Ascending aorta (tissue), 2 donors: ENCODE results near the gene RARA. TPM values are rescaled to one million over a fixed set of nuclear protein-coding genes. Genes with fewer than 3 reads are reported as not detected.

Experiments
- DNase-seq, 2 donors: peaks; one replicate each; pipeline ENCODE4 v3.0.0-alpha.2; 2019; ENCODE audit warnings: low spot score in 2 of 2
- H3K27ac ChIP-seq, 2 donors: fragments of 200-600 bp; sonication (generic); one replicate each; pipeline ENCODE4 v1.5.1; 2016 to 2017; ENCODE audit warnings: mild to moderate bottlenecking in 1 of 2
- H3K27me3 ChIP-seq: fragments of 200-600 bp; sonication (generic); one replicate; pipeline ENCODE4 v1.5.1; 2017
- H3K36me3 ChIP-seq, 2 donors: fragments of 200-600 bp; sonication (generic); one replicate each; pipeline ENCODE4 v1.5.1; 2016
- H3K4me1 ChIP-seq, 2 donors: fragments of 200-600 bp; sonication (generic); one replicate each; pipeline ENCODE4 v1.5.1; 2016 to 2017; ENCODE audit warnings: mild to moderate bottlenecking in 1 of 2
- H3K4me3 ChIP-seq, 2 donors: fragments of 200-600 bp; sonication (generic); one replicate each; pipeline ENCODE4 v1.5.1; 2016 to 2017; ENCODE audit warnings: mild to moderate bottlenecking in 1 of 2
- H3K9me3 ChIP-seq, 2 donors: fragments of 200-600 bp; sonication (generic); one replicate each; pipeline ENCODE4 v1.5.1; 2016
- intact Hi-C: fragments of 100-400 bp; cut with DNase I; formaldehyde crosslinking; loops from one replicate; pipeline ENCODE4 v1.15.1; 2023
- total RNA-seq: library from RNA; depleted of rRNA; stranded (reverse); fragments of >200 nt; gene quantifications from one replicate; pipeline ENCODE4 v1.1.0, GENCODE V29; 2016
- TF ChIP-seq, protein P1 (sequence below), 3 experiments: fragments of 200-600 bp in 2 of 3; fragments of 450-650 bp in 1 of 3; sonication (generic) in 2 of 3; IDR thresholded peaks; one replicate each; pipeline ENCODE4 v1.5.1; 2016 to 2019; ENCODE audit warnings: antibody characterized with exemption in 3 of 3, mild to moderate bottlenecking in 1 of 3, moderate library complexity in 1 of 3

Gene RARA
- total RNA-seq, 1 donor from 2014 or later: 77.3 TPM

DNA sequence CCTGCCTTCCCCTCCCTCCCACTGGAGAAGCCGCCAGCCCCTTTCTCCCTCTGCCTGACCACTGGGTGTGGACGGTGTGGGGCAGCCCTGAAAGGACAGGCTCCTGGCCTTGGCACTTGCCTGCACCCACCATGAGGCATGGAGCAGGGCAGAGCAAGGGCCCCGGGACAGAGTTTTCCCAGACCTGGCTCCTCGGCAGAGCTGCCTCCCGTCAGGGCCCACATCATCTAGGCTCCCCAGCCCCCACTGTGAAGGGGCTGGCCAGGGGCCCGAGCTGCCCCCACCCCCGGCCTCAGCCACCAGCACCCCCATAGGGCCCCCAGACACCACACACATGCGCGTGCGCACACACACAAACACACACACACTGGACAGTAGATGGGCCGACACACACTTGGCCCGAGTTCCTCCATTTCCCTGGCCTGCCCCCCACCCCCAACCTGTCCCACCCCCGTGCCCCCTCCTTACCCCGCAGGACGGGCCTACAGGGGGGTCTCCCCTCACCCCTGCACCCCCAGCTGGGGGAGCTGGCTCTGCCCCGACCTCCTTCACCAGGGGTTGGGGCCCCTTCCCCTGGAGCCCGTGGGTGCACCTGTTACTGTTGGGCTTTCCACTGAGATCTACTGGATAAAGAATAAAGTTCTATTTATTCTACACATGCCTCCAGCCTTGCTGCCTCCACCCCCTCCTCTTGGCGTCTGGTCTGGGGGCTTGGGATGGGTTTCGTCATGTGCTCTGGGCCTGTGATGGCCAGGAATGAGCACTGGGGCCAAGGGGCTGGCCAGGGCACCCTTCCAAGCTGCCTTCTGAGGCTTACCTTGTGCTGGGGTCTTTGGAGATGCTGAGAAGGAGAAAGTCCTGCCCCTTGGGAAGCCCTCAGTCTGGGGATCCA is 48.3 kb downstream of the RARA start:
- Histone ChIP-seq H3K9me3 (no peaks in the 10 kb centered on the region), H3K27me3 (no peaks in the 10 kb centered on the region), H3K4me3 (no peak overlapping the region), H3K4me1 (no peaks in the 10 kb centered on the region), H3K27ac (peak overlapping the region; percentile 13 to 34), H3K36me3 (peaks cover 26 to 42% of the 10 kb centered on the region in 2 donors)
- intact Hi-C loops: loop anchor here (5.0 kb wide), 1 partner anchor 155 kb away; no protein-coding TSS in a partner anchor
- TF ChIP-seq, protein P1, sequence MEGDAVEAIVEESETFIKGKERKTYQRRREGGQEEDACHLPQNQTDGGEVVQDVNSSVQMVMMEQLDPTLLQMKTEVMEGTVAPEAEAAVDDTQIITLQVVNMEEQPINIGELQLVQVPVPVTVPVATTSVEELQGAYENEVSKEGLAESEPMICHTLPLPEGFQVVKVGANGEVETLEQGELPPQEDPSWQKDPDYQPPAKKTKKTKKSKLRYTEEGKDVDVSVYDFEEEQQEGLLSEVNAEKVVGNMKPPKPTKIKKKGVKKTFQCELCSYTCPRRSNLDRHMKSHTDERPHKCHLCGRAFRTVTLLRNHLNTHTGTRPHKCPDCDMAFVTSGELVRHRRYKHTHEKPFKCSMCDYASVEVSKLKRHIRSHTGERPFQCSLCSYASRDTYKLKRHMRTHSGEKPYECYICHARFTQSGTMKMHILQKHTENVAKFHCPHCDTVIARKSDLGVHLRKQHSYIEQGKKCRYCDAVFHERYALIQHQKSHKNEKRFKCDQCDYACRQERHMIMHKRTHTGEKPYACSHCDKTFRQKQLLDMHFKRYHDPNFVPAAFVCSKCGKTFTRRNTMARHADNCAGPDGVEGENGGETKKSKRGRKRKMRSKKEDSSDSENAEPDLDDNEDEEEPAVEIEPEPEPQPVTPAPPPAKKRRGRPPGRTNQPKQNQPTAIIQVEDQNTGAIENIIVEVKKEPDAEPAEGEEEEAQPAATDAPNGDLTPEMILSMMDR (IDR thresholded peaks at IDR 0.05): no peak
- no peak for DNase-seq

DNA sequence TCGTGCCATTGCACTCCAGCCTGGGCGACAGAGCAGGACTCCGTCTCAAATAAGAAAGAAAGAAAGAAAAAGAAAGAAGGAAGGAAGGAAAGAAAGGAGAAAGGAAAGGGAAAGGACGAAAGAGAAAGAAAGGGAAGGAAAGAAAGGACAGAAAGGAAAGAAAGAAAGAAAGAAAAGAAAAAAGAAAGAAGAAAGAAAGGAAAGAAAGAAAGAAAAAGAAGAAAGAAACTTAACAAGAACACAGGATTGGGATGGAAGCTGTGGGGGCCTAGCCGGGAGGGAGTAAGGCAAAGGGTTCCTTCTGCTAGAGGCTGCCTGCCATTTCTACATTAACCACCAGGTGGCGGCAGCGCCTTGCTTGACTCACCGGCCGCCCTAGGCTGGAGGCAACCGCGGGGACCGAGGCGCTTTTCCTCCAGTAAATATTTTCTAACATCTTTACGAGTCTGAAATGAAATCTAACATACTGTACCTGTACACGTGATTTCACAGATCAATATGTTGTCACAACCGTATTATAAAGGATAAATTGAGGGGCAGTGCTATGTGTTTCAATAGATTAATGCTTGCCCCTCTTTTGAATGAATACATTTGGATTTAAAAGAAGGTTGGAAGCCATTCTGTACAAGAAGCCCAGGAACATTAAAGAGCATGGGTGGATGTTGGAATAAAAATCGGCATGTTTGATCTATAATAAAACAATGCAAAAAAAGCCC is 49.5 kb downstream of the RARA start:
- H3K9me3 ChIP-seq: no peaks in the 10 kb centered on the region
- peak overlapping the region in 1 of 2 donors; percentile 31 for H3K27ac ChIP-seq
- peaks cover 19 to 30% of the 10 kb centered on the region in 2 donors for H3K36me3 ChIP-seq
- no peaks in the 10 kb centered on the region for H3K4me1 ChIP-seq
- DNase-seq: peak; percentile 53 to 93
- H3K27me3 ChIP-seq: no peaks in the 10 kb centered on the region
- H3K4me3 ChIP-seq: peak overlapping the region; percentile 1 to 33
- intact Hi-C loops: loop anchor here (1.0 to 5.0 kb wide), 5 partner anchors 56 to 202 kb away; no protein-coding TSS in a partner anchor
- TF ChIP-seq, protein P1 (IDR thresholded peaks at IDR 0.05): peak; percentile 89 to 99 (median 95)

DNA sequence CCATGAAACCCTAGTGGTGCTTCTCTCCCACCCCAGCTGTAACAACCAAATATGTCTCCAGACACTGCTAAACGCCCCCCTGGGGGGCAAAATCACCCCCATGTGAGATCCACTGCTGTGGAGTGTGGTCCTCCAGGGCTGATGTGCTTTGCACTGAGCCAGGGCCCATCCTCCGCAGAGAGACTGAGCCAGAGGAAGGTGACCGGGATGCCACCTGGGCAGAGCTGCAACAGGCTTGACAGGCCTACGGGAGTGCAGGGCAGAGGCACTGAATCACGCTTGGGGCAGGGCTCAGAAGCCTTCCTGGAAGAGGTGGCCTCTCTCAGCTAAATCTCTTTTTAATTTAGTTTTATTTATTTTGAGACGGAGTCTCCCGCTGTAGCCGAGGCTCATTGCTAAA is 51.1 kb downstream of the RARA start:
- TF ChIP-seq, protein P1 (IDR thresholded peaks at IDR 0.05): no peak
- H3K9me3 ChIP-seq: no peaks in the 10 kb centered on the region
- intact Hi-C loops: no loop called here

DNA sequence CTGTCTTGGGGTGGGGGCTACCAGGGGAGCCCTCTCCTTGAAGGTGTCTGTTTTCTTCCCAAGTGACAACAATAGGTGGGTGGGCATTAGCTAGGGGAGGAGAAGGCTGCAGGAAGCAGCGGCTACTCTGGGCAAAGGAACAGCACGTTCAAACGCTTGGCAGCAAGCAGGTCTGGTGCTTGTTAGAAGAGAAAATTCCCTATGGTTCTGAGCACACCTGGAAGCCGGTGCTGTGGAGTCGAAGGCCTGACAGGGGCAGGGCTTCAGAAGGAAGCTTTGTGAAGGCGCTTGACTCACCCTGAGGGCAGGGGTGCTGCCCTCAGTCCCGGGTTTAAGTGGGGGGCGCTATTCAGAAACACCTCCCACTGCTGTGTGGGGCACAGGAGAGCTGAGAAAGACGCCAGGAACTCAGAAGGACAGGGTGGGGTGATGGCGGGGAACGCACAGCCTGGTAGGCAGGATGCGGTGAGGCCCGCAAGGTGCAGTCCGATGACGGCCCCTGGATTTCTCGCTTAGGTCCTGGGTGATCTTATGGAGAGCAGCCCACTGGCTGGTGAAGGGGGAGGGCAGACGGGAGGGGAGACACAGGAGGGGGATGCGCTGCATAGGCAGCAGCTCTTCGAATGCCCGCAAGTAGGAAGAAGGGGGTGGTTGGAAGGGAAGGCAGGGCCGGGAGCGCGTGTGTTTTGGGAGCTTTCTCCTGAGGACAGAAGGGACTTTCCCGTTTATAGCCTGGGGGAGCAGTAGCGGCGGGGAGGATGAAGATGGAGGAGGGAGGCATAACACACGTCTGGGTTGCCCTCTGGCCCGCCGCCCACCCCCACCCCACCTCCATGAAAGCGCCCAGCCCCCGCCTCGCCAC is 52.3 kb downstream of the RARA start:
- Histone ChIP-seq H3K9me3 (no peaks in the 10 kb centered on the region), H3K27me3 (no peaks in the 10 kb centered on the region), H3K4me1 (peaks cover 0 to 4% of the 10 kb centered on the region in 2 donors), H3K27ac (no peak overlapping the region), H3K36me3 (peaks cover 2 to 4% of the 10 kb centered on the region in 2 donors), H3K4me3 (no peak overlapping the region)
- no peak for DNase-seq
- intact Hi-C loops: no loop called here
- TF ChIP-seq, protein P1 (IDR thresholded peaks at IDR 0.05): no peak

More for the DNA sequence above, 51.1 kb downstream of the RARA start:
- Histone ChIP-seq H3K27me3 (no peaks in the 10 kb centered on the region), H3K4me3 (no peak overlapping the region), H3K27ac (no peak overlapping the region), H3K4me1 (peaks cover 0 to 4% of the 10 kb centered on the region in 2 donors), H3K36me3 (peaks cover 10 to 16% of the 10 kb centered on the region in 2 donors)
- no peak for DNase-seq
